GM19395 (cell line): ENCODE data around the gene PRR7.
A peak's percentile ranks its signal among the peaks of the same experiment; 100 is the strongest.

Experiments
- ATAC-seq: cut with Tn5 transposase; IDR thresholded peaks from one replicate; pipeline ENCODE4 v1.9.1; 2021; ENCODE audit warnings: mild to moderate bottlenecking, moderate library complexity; ENCODE audit not compliant: unreplicated experiment

PRR7 gene

GRCh38 chr5:177423671-177424070 lies 22.9 kb upstream of the PRR7 start:
- ATAC-seq, result no peak

GRCh38 chr5:177425196-177425800 lies 21.3 kb upstream of the PRR7 start:
- no peak for ATAC-seq

- peak; percentile 80 for ATAC-seq
Observed at GRCh38 chr5:177425801-177426565, 20.6 kb upstream of the PRR7 start.

GRCh38 chr5:177426566-177427210 lies 19.9 kb upstream of the PRR7 start, which contains the start of gene GRK6:
Gene GRK6, plus strand, starts transcription at chr5:177426676. Its CDS starts 170 bp downstream, at chr5:177426846.
- no peak for ATAC-seq

- no peak for ATAC-seq
Observed at GRCh38 chr5:177427211-177427822, 19.3 kb upstream of the PRR7 start.

- ATAC-seq, result no peak
Observed at GRCh38 chr5:177427919-177428573, 18.6 kb upstream of the PRR7 start.

- no peak for ATAC-seq
Observed at GRCh38 chr5:177428574-177429217, 17.9 kb upstream of the PRR7 start.

- ATAC-seq, result no peak
Observed at GRCh38 chr5:177429248-177430040, 17.2 kb upstream of the PRR7 start.

- no peak for ATAC-seq
Observed at GRCh38 chr5:177430140-177430951, 16.3 kb upstream of the PRR7 start.

- ATAC-seq, result no peak
Observed at GRCh38 chr5:177430972-177431316, 15.7 kb upstream of the PRR7 start.

GRCh38 chr5:177431317-177432142 lies 15.1 kb upstream of the PRR7 start:
- ATAC-seq, result peak; percentile 50

- ATAC-seq, result no peak
Observed at GRCh38 chr5:177432143-177432838, 14.3 kb upstream of the PRR7 start.

GRCh38 chr5:177432839-177433657 lies 13.6 kb upstream of the PRR7 start:
- no peak for ATAC-seq

- no peak for ATAC-seq
Observed at GRCh38 chr5:177433658-177434217, 12.9 kb upstream of the PRR7 start.

- ATAC-seq, result no peak
Observed at GRCh38 chr5:177434437-177434836, 12.2 kb upstream of the PRR7 start.
